Stimulated activated CD8-positive, alpha-beta memory T cell treated with anti-CD3 and anti-CD28 coated beads, Interleukin-2, amount 100 ng/mL, for 1 hour (primary cell): ENCODE data around the gene CDH4.

ENCODE experiments used
- DNase-seq, 2 donors: peaks; one replicate each; pipeline ENCODE4 v3.0.0-alpha.2; 2020; ENCODE audit warnings: low read depth in 2 of 2

Gene CDH4

DNA sequence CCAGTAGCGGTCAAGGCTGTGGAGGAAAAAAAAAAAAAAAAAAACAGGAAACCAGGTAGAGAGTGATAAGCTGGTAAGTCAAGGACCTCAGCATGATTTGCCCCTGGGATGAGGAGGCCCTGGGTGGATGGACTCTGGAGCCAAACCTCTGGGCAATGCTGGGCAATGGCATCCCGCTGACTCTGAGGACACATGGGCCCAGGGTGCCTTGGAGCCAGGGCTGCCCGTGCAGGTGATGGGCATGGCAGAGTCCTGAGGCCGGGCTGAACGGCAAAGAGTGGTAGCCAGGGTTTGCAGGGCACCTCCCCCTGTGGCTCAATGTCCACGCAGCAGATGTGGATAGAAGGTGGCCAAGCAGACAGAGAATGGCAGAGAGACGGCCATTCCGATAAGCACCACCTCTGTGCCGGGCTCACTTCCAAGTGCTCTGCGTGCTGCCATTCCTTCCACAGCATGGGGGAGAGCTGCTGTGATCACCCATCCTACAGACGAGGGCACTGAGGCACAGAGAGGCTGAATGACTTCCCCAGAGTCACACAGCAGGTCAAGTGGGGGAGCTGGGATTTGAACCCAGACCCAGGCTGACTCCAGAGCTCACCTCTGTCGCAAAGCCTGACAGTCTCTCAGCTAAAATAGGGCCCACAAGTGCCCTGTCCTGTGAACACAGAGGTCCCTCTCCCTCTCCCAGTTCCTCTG, 353.9 kb downstream of the CDH4 start:
- no peak for DNase-seq

DNA sequence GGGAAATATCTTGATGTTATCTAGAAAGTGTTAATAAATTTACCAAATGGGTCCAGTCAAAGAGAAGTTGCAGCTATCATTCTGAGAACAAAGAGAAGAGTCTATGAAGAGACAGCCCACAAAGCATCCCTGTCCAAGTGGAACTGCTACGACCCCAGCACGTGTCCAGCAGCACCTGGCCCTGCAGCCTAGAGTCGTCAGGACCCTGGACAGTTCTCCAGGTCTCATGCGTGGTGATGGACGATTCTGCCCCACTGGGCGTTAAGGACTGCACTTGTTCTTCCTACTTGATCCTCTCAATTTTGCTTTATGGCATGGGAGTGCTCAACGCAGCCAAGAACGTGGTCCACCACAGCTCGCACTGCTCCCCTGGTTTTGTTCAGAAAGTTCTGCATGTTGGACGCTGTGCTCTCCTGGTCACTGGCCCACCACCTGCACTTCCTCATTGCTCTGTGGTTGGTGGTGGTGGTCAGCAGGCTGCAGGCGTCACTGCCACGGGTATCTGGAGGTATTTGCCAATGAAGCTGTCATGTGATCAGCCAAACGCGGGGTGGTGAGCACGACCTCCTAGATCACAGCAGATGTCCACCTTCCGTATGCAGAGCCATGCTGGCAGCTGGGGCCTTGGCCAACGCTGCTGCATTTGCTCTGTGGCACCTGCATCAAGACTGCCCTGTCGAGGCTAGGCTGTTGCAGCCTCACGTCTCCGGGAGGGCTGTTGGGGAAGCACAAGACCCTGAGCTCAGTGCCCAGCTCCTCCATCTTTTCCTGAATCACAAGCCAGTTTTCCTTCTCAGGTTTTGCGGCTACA, 356.4 kb downstream of the CDH4 start:
- no peak for DNase-seq

DNA sequence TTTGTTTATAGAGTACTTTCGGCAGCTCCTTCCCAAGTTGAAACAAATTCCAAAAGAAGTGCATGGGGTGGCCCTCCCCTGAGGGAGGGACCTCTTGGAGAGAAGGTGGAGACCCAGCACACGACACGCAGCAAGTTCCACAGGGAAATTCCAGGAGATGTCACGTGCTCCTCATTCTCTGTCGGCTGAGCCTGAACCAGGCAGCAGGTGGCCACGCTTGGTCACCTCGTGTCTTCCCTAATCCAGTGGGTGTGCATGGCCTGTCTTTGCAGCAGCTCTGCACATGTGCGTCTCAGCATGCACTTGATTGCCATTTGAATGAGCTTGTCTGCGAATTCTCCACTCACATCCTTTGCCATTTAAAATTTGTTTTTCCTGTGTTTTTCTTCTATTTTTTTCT, 357.4 kb downstream of the CDH4 start:
- DNase-seq = no peak

DNA sequence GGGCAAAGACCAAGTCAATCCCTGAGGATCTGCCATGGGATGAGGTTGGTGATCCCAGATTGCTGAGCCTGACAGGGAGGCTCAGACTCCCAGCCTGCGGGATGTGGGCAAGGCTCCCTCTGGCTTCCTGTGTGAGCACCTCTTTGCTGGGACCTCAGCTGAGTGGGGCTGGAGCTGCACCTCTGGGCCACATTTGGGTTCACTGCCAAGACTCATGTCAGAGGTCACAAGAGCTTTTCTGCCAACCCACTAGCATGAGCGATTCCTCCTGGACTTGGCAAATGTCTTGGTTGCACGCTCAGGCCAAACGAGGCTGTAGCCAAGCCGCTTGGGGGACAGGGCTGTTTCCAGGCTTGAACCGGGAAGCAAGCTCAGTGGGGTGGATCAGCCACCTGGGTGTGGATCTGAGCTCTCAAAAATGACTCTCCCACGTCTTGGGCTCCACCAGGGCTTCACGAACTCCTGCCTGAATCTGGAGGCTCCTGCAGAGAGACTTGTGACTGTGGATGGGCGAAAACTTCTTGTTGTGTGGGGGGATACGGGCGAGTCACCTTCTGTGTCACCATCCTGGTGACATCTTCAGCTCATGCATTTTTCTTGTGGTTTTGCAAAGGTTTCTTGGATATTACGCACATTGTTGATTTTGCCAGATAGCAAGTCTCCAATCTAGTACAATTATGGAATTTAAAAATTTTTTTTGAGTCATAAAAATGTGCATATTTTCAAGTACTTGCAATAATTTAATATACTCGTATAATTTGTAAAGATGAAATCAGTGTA, 359.5 kb downstream of the CDH4 start:
- no peak for DNase-seq

DNA sequence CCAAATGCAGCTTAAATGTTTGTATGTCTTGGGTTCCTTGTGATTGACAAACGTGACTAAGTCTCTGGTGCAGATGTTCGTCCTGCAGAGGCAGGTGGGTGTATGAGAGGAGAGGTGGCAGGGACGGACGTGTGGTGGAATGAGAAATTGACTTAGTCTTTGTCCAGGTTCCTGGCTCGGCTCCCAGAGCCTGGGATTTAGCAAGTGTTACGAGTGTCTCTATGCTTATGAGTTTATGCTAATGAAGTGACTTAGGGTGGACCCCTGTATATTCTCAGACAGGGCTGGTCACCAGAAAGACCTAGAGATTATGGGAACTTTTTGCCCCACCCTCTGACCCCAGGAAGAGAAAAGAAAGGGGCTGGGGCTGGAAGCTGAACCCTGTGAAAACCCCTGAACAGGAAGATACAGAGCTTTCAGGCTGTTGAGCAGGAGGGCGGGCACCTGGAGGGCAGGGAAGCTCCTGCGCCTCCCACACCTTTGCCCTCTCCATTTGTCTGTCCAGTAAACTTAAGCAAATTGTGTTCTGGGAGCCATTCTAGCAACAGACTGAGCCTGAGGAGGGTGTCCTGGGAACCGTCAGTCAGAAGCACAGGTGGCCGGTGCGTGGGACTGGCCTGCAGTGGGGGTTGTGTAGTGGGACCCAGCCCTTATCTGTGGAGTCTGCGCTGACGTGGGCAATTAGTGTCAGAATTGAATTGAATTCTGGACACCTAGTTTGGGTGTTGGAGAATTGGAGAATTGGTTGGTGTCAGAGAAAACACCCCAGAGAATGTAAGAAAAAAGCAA, 362.1 kb downstream of the CDH4 start:
- DNase-seq = no peak

DNA sequence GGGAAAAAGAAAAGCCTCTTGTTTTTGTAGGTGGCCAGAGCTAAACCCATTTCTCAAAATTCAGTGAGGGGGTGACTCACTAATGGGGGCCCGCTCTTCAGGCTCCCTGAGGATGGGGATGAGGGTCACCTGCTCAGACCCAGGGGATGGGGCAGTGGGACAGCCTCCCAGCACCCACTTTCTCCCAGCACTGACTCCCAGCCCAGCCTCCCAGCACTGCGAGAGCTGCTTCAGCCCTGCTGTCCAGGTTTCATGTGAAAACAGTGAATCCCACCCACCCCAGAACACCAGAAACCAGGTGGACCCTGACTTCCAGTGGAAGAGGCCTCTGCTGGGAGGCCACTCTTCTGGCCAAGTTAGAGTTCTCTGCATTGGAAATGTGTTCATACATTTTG, 362.6 kb downstream of the CDH4 start:
- DNase-seq = no peak

DNA sequence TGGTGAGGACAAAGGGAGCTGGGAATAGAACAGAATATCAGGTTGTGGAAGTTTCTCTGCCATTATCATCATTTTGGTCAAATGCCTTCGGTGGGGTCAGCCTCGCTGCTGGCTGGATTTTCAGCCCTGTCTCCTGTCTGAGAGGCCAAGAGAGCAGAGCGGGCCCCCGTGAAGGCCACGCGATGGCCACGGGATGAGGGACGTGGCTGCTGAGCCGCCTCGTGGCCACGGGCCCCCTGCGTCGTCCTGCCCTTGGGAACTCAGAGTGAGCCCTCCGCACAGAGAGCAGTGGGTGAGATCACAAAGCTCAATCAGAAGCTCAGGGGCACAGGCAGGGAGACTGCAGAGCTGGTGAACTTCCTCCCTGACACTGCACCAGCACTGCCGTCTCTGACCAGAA, 363.7 kb downstream of the CDH4 start:
- DNase-seq = no peak

DNA sequence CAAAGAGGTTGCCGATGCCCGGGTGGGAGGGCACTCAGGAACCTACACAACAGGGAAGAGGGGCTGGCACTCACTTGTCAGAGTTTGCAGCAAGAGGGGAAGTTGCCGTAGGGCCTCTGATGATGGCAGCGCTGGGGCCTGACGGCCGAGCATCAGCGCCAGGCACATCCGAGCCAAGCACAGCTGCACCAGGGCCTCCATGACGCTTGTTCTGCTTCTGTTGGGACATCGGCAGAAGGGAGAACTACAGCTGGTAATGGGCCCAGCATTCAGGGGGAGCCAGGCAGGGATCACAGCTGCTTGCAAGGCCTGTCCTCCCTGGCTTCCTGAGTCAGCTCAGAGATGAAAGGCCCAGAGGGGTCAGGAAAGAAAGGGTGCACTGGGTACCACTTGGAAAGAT, 367.7 kb downstream of the CDH4 start:
- DNase-seq = no peak

DNA sequence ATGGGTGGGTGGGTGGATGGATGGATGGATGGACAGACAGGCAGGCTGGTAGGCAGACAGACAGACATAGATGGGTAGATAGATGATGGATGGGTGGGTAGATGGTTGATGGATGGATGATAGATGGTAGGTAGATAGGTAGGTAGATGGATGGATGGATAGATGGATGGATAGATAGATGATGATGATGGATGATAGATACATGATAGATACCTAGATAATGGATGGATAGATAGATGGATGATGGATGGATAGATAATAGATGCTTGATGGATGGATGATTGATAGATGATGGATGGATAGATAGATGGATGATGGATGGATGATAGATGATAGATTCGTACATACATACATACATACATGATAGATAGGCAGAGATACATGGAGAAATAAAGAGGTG, 368.1 kb downstream of the CDH4 start:
- DNase-seq = no peak

DNA sequence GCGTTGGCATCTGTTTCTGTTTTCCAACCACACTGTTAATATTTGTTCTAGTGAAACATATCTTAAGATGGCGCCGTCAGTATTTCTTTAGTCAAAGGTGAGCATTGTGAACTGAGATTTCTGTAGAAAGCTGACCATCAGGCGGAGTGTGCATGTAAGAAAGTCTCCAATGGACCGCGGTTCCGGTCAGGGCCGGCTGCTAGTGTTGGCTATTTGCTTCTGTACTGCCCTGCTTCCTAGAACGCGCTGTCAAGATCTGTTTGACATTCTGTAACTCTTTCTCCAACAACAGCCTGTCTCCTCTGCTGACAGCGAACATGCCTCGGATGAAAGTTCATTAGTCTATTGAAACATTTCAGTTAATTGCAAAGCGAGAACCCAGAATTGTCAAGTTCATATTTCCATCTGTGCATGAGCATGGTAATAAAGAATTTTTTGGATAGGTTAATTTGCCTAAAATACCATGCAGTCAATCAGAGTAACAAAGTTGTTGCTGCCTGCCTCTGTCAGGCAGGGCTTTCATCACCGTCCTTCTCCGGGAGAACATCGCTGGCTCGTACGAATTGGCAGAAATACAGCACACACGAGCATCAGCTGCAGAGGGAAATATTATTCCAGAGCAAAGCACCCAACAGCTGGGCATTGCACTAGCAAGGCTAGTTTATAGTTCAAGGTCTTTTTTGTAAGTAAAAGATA, 369.1 kb downstream of the CDH4 start:
- no peak for DNase-seq

DNA sequence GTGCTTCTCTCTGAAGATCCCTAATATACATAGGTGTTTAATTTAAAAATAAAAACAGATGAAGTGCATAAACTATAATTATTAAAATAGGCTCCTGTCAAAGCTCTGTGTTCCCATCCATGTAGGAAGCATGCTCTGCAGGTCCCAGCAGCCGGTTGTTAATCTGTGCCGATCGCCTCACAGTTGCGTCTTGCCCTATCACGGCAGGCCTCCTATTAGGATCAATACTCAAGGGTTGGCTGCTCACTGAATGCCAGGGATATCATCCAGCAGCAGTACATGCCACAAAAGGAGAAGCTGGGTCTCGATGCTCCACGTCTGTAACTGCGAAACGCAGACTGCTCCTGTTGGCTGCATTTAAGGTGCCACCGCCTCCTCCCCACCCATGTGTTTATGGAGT, 369.8 kb downstream of the CDH4 start:
- DNase-seq = no peak

DNA sequence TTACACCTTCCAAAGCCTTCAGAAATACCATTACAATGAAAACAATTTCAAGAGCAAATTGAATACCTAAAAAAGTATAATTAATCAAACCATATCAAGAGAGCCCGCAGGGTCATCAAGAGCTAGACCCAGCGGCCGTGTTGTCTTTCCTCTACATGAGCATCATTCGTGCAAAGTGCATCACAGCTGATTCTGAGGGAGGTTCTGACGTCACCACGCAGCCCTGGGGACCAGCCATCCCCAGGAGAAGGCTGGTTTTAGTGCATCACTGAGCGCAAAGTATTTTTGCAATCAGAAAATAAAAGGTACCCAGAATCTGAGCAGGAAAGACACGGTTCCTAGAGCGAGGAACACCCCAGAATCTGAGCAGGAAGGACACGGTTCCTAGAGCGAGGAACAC, 371.4 kb downstream of the CDH4 start:
- no peak for DNase-seq

DNA sequence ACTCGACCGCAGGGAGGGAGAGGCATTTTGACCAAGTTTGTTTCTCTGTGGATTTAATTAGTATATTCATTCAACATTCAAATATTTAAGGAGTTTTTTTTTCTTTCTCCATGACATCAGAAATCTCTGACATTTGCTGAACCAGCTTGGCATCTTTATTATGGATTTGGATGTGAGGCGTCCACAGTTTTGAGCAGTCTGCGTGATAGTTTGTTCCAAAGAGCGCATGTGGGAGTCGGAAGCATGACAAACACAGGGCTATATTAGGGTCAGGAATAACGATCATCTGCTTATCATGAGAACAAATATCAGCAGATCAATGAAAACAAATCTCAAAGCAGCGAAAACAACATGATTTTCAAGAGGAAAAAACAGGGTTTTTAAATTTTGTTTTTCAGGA, 373.2 kb downstream of the CDH4 start:
- no peak for DNase-seq

DNA sequence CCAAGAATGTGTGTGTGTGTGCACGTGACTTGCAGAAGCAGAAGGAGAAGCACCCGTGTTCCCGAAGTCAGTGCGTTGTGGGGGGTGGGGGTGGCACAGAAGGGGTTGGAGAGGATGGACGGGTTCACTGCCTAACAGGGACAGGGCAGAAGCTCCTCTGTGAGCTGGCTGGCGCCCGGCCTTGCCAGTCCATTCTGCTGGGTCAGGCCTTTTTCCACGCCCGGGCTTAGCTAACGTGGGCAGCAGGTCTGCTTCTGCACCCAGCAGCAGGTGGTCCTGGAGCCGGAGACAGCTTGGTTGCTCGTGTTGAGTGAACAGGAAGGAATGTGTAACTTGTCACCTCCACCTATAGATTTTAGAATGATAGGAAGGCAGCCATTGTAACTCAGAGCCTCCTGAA, 374.4 kb downstream of the CDH4 start:
- DNase-seq = no peak

DNA sequence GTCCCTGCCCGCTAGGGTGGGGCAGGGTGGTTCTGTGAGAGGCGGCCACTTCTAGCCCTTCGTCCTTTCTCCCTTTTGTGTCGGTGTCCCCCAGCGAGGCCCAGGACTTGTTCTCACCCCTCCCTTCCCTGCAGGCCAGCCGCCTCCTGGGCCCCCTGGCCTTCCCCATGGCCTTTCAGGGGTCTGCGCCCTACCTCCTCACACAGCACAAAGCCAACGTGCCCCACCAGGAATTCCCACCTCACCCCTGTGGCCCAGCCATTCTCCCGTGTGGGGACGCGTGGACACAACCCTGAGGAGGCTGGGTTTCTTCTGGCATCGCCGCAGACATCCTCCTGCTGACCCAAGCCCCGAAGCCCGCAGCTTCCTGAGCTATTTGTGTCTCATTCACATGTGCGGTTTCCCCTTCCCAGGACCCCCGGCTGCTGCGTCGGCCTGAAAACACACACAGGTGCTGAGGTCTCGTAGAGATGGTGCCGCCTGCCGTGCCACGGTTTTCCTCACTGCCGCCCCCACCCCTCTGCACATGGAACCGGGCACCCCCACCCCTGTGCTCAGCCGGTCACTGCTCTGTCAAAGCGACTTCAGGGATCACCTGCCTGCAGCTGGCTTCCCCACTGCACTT, 375.8 kb downstream of the CDH4 start:
- no peak for DNase-seq

DNA sequence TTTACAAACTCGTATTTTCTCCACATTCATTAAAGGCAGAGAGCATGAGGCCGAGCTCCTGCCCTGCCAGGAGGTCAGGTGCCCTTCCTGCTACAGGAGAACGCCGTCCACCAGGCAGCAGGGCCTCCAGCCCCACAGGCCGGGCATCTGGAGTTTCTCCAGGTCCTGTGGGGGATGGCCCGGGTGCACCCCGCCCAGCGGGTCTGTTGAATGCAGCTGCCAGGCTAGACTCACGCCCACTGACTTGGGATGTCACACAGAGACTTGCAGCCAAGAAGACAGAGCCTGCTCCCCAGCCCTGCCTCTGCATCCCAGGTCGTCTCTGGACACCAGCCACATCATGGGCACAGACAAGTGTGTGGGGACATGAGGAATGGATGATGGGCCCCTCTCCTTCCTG, 376.4 kb downstream of the CDH4 start:
- DNase-seq = no peak

DNA sequence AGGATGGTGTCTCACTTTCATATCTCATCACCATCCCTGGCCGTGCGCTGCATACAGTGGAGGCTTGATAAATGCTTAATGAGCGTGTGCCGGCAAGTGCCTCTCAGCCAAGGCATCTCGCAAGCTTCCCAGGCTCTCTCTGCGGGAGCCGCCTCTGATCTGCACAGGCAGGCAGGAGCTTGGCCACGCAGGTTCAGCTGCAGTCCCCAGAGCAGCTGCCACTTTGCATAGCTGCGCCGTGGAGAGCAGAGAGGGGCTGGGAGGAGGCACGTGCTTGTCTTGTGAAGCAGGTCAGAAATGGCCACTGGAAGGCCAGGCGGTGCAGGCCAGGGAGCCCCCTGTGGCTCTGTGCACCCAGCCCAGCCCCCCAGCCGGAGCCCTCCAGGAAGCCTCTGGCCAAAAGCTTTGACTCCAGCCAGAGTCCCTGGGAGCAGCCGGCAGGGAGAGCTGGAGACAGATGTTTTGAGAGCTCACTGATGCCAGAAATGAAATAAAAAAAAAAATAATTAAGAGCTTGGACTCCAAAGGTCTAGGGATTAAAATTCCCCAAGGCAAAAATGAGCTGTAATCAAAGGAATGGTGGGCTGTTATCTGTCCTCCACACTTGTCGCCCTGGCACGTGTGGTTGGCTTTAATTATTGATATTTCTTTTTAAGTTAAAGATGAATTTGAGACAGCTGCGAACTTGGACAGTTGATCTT, 377.0 kb downstream of the CDH4 start:
- no peak for DNase-seq

DNA sequence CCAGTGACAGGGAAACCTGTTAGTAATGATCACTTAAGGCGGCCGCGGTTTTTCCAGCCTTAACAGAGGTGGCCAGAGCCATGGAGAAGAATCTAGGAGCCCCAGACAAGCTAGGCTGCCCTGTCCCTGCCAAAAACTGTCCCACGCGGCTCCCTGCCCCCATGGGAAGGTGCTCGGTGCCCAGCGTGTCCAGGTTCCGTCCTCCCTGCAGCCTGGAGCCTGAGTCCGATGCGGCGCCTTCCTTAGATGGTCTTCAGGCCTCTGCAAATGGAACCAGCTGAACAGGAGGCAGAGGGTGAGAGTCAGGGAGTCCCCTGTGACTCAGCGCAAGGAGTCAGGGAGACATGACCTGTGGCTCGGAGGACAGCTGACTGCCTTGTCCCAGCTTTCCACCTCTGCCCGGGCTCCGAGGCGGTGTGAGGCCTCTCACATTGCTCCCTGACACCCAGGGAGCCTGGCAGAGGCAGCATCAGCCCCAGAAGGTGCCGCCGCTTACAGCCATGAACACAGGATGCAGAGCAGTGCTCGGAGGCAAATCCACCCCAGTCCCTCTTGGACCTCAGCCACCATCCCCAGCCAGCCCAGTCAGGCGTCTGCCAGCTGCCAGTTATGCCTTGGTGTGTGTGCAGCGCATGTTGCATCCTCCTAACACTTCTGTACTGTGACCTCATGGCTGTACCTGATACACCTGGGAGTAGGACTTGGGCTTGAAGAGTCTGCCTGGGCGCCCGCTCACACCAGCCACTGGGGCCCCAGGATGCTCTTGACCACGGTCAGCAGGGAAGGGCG, 377.7 kb downstream of the CDH4 start:
- DNase-seq = no peak

DNA sequence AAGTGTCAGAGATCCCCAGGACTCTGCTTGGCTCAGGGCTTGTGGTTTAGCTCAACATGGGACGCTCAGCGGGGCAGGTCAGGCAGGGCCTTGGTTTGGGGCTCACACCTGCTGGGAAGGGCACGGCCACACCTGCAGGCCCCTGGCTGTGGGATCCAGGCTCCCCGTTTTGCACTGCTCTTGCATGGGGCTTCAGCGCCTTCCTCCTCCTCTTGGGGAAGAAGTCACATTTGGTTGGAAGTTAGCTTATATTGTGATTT, 378.3 kb downstream of the CDH4 start:
- DNase-seq = no peak

DNA sequence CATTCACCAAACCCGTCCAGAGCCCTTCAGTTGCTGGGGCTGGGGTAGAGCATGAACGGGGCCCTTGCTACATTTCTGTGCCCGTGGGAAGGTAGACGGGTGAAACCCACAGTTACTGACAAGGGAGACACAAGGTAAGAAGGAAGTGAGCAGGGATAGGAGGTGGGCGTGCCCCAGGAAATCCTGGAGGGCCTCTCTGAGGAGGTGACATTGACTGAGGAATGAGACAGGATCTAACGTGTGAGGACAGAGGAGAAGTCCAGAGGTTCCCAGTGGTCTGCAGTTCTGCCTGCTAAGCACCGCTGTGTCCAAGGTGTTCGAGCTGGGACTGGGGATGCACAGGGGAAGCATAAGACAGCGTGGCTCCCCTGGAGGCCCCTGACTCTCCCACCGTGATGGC, 378.8 kb downstream of the CDH4 start:
- no peak for DNase-seq
